CD4-positive, alpha-beta T cell treated with Interleukin-12 subunit alpha and Interleukin-12 subunit beta, for 1 hour (primary cell): ENCODE measurements around the gene ATP6V0E2.
"Not testable (repeated sequence)": the region's sequence is repeated elsewhere in the genome, so short reads cannot be mapped to it uniquely, and the experiment has no call there.

Experiments
- DNase-seq: peaks from one replicate; pipeline ENCODE4 v3.0.0-alpha.2; 2020

Gene ATP6V0E2

DNA sequence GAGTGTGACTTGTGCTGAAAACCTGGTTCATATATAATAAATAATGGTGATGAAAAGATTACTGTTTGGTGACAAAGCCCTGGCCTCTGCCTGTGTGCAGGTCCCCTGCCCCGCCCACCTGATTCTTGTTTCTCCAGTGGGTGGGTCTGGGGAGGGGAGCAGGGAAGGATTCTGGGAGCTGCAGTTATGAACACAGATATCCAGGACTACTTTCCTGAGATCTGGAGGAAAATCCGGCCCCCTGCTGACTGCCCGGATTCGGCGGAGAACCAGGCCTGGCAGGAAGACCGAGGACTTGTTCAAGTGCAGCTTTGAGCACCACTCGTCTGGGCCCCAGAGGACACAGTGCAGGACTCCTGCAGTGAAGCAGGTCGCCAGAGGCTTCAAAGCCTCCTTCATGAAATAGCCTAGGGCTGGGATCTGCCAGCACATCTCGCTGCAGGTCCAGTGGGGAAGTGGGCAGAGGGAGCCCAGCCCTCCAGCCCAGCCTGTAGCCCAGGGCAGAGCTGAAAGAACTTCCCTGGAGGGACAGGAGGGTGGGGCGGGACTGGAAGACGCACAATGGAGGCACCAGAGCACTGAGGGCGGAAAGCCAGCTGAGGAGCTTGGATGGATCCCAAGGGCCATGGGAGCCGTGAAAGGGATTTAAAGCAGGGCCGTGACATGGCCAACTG lies 7.0 kb downstream of the ATP6V0E2 start:
- DNase-seq, result no peak

DNA sequence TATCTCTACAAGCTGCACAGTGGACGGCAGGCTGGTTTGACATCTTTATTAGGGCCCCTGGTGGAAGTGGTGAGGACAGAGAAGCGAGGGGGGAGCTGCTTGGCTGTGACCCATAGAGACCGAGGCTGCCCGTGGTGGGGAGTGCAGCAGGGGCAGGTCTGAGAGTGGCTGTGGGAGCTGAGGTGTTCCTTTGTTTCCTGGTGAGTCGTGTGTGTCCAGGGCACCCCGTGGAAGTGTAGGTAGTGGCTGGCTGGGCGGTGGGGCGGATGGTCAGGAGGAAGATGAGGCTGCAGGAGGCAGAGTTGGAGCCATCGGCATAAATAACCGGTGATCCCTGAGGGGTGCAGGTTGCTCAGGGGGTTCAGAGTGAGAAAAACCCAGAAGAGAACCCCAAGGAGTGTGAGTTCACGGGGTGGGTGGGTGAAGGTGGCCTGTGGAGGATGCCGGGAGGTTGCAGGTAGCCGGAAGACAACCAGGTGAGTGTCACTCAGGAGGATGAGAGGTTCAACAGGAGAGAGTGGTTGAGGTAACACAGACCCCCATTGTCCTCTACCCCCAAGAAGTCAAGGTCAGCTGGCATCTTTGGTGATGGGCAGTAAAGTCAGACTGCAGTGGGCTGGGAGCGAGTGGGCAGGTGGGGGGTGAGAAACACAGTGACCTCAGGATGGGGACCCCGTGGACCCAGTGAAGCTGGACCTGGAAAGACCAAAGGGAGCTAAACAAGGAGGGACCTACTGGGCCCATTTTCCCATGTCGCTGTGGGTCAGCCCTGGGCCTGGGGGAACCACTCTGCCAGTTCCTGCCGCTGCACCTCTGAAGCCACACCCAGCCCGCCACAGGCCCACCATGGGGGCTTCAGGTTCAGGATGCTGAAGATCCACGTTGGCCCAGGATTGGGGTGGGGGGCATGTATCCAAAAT lies 7.8 kb downstream of the ATP6V0E2 start:
- no peak for DNase-seq

- DNase-seq, result no peak
Measured at GRCh38 chr7:149882248-149883047, 8.7 kb downstream of the ATP6V0E2 start.

GRCh38 chr7:149883048-149883438 lies 9.3 kb downstream of the ATP6V0E2 start:
- DNase-seq, result no peak

DNA sequence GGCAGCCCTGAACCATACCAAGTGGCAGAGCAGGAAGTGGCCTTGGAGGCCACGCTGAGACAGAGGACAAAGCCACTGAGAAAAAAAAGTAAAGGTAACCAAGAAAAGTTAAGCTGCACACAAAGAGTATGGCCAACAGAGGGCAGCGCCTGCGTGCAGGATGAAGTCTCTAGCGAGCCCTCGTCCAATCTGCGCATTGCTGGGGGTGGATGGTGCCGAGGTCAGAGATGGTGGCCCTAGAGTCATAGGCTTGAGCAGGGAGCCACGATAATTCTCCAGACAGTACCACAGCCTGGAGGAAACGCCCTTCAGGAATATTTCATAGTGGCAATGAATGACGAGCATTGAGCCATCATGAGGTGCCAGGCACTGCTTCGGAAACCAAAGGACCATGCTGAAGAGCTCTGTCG lies 9.7 kb downstream of the ATP6V0E2 start:
- DNase-seq, result peak; percentile 61

GRCh38 chr7:149884016-149884415 lies 10.2 kb downstream of the ATP6V0E2 start:
- no peak for DNase-seq

DNA sequence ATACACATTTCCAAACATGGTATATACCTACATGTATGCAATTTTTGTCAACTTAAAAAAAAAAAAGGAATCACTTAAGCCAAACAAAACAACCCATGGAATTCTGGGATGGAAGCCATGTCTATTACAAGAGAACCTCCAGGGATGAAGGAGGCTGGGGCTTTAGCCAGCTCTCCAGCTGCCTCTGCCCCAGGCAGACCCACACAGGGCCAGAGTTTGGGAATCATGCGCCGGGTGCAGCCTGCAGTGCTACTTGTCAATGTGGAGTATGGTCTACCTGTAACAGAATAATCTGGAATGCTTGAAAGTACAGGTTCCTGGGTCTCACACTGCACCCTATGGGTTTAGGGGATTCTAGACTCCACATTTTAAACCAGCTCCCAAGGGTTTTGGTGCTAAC lies 10.8 kb downstream of the ATP6V0E2 start:
- DNase-seq, result no peak

DNA sequence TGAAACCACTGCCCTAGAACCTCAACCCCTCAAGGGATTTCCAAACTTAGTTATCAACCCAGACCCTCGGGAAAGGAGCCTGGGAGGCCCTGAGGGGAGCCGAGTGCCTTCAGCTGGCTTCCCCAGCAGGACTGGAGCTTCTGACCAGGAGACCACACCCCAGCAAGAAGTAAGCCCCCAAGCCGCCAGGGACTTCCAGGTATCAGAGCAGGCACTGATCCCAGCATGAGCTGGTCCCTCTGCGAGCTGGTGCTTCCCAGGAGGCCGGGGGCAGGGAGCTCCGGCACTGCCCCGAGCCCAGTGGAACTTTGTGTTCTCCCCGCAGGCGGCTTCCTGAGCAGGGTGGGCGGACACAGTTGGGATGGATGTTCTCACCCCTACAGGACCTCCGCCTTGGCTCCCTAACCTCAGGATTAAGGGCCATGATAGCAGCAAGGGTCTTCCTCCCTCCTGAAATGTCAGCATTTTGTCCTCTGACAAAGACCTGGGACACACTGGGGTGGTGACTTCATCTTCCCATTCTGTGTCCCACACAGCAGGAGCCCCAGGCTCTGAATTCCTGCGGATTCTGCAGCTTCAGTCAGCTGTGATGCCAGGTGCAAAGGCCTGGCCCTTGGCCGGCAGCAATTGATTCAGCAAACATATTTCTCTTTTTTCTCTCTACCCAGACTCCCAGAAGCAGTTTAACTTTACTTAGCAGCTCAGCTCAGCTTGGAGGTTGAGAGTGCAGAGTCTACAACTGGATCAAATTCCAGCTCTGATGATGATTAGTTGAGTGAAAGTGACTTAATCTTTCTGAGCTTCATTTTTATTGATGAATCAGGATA lies 11.6 kb downstream of the ATP6V0E2 start:
- no peak for DNase-seq

- no peak for DNase-seq
Measured at GRCh38 chr7:149886018-149886415, 12.2 kb downstream of the ATP6V0E2 start.

- DNase-seq, result no peak
Measured at GRCh38 chr7:149887311-149887710, 13.5 kb downstream of the ATP6V0E2 start.

- not testable (repeated sequence) for DNase-seq
Measured at GRCh38 chr7:149890715-149891114, 16.9 kb downstream of the ATP6V0E2 start.

DNA sequence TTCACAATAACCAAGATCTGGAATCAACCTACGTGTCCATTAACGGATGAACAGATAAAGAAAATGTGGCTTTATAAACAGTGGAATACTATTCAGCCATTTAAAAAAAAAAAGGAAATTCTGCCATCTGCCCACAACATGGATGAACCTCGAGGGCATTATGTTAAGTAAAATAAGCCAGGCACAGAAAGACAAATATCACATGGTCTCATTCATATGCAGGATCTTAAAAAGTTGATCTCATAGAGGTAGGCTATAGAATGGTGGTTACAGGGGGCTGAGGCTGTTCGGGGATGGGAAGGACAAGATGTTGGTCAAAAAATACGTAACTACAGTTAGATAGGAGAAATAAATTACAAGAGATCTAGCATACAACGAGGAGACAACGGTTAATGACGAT lies 21.2 kb downstream of the ATP6V0E2 start:
- DNase-seq, result not testable (repeated sequence)

DNA sequence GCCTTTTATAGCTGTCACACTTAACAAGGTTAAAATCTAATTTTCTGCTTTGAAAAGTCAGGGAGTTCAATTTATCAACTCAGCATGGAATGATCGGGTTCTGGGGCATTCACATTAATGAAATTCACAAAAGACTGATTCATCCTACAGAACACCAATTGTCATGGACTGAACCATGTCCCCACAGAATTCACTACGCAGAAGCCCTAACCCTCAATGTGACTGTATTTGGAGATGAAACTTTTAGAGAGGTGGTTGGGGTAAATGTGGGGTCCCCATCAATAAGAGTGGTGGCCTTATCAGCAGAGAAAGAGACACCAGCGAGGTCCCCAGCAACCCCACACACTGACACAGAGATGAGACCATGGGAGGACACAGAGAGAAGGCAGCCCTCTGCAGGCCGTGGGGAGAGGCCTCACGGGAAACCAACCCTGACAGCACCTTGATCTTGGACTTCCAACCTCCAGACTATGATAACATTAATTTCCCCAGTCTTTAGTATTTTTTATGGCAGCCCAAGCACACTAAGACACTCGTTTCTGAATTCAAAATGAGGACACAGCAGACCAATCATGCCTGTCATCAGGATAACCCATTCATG lies 34.1 kb downstream of the ATP6V0E2 start:
- DNase-seq, result not testable (repeated sequence)

DNA sequence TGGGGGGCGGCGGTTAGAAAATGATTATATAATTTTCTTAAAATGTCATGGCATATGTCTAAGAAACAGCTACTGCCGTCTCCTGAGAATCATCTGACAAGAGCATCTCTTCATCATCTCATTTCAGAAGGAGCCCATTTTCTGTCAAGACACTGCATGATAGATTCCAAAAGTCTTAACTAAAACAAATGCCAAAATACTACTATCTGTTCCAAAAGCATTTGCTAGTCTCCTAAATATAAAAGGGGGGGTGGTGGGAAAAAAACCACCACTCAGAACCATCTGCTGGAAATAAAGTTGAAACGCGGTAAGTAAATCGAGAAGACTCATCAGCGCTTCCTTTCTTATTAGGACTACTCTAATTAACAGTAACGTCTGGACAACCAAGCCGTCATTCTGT lies 36.5 kb downstream of the ATP6V0E2 start:
- not testable (repeated sequence) for DNase-seq

DNA sequence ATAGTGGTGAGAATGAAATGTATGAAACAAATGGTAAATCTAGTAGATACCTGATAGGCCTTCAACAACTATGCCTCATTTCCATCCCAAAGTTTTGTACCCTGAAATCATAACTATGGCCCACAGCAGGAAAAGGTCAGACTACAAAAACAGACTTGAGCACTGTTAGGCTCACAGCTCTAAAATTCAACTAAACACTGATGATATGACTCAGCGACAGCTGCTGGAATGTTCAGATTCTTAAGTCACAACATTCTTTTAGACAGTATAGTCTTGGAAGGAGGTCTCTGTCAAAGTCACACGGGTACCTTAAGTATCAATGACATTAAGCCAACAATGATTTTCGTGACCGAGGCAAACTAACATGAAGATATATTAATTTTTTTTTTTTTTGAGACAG lies 38.4 kb downstream of the ATP6V0E2 start:
- DNase-seq, result not testable (repeated sequence)

DNA sequence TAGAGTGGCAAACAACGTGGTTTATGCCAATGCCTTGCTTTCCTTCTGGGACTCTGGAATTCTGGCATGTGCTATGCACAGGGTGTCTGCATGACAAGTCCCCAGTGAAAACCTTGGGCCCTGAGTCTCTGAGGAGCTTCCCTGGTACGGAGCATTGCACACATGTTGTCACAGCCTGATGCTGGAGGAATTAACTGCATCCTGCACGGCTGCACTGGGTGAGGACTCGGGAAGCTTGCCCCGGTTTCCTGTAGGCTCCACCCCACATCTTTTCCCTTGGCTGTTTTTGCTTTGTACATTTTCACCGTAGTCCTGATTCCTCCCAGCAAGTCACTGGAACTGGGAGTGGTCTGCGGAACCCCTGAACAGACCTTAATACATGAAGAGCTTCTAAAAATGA lies 52.6 kb downstream of the ATP6V0E2 start:
- DNase-seq, result not testable (repeated sequence)
